Stimulated activated naive CD4-positive, alpha-beta T cell (primary cell): Measurements from ENCODE around the gene SUB1.

Source experiments
- DNase-seq, 6 experiments: peaks; one replicate each; lab custom pipeline; 2025; lab: John Stamatoyannopoulos, UW

Gene SUB1

GRCh38 chr5:32645246-32645645 is 59.9 kb downstream of the SUB1 start:
- DNase-seq: no peak

GRCh38 chr5:32646061-32646969 is 61.0 kb downstream of the SUB1 start:
- DNase-seq: no peak

- no peak for DNase-seq
These were observed 65.7 kb downstream of the SUB1 start for GRCh38 chr5:32651088-32651487.

- no peak for DNase-seq
These were observed 66.3 kb downstream of the SUB1 start for GRCh38 chr5:32651638-32652037.
